Cardiac septum (tissue), 1 donor: ENCODE data around the gene KCND3. TPM values are rescaled to one million over a fixed set of nuclear protein-coding genes. Genes with fewer than 3 reads are reported as not detected.

Source experiments
- DNase-seq: peaks from one replicate; pipeline ENCODE4 v3.0.0-alpha.2; 2020; ENCODE audit warnings: low spot score
- intact Hi-C: fragments of 100-400 bp; cut with DNase I; formaldehyde crosslinking; loops from one replicate; pipeline ENCODE4 v1.14.0; 2022
- total RNA-seq: library from RNA; stranded (reverse); fragmentation: NEBNext Ultra II Directional; extraction: Animal tissue kit (Norgen Biotek cat#: 25700); gene quantifications from one replicate; pipeline ENCODE4 v1.2.1, GENCODE V29; 2021
- donor health status: DM: no; HTN: no; CAD: no.

The KCND3 gene
- total RNA-seq, 1 donor from 2014 or later: 14.2 TPM

- DNase-seq: peak; percentile 47
- intact Hi-C loops: no loop called here
These were observed 55.2 kb downstream of the KCND3 start for GRCh38 chr1:111934106-111934852.

GRCh38 chr1:111930356-111930755 lies 59.1 kb downstream of the KCND3 start:
- DNase-seq: peak; percentile 43
- intact Hi-C loops: no loop called here

- intact Hi-C loops: no loop called here
- DNase-seq: peak; percentile 59
These were observed 60.9 kb downstream of the KCND3 start for GRCh38 chr1:111928531-111928930.

DNA sequence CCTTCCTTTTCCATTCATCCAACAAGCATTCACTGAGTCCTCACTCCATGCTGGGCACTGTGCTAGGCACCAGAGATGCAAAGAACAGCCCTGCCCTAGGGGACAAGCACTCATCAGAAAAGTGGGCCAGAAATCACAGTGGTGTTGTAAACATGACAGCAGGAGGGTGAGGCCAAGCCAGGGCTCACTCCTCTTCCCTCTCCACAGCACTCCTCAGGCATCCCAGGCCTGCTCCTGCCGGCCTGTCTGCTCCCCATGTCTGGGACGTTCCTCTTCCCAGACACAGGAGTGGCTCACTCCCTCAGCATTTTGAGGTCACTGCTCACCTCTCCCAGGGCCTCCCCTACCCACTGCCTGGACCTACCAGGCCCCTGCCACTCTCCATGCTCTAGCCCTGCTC lies 61.8 kb downstream of the KCND3 start:
- intact Hi-C loops: no loop called here

GRCh38 chr1:111924786-111925185 lies 64.7 kb downstream of the KCND3 start:
- DNase-seq: peak; percentile 56
- intact Hi-C loops: no loop called here

More for the DNA sequence above, 61.8 kb downstream of the KCND3 start:
- no peak for DNase-seq

DNA sequence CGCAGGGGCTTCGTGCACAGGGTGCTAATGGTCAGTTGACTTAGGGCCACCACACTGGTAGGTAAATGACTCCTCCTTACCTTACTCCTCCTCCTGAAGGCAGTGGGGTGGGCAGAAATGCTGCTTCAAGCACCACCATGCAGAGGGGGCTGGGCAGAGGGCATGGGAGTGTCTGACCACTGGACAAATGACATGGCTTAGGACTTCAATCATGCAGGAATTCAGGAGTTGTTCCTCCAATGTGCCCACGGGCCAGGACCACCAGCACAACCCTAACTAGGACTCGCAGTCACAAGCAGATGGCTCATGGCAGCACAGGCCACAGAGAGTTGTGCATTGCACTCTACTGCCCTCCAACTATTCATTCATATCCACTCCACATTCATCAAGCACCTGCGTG lies 65.7 kb downstream of the KCND3 start:
- intact Hi-C loops: no loop called here
- DNase-seq: peak; percentile 49

GRCh38 chr1:111921948-111922347 lies 67.5 kb downstream of the KCND3 start:
- DNase-seq: peak; percentile 39
- intact Hi-C loops: loop anchor here (2.0 kb wide), 1 partner anchor 17 kb away; no protein-coding TSS in a partner anchor

DNA sequence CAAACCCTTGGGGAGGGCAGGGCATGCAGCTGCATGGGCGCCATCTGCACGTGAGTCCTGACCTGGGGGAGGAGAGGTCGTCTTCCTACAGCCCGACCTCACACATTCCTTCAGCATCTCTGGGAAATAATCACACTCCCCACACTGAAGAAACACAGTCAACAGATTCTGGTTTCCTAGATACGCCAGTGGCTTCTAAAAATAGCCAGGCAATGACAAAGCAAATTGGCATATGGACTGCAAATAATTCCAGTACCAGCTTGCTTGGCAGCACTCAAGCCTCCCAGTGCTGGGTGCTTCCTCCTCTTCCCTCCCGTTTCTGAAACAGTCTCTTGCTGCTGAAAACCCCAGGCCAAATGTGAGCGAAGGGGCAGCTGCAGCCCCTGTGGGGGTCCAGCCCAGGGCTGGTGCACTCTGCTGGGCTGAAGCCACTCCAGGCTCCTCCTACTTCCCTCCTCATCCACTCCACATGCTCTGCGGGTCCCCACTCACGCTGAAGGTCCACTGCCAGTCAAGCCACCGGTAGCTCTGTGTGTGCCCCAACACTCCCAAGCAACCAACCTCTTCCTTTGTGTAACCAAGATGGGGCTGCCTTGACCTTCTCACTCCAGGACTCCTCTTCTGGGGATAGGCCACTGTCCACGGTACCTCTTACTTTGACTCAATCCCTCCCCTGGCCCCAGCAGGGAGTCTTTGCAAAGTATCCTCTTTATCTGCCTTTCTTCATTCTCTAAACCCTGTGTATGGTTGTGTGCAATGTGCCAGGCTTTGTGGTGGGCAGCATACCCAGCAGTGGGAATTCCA lies 69.0 kb downstream of the KCND3 start:
- peak; percentile 75 for DNase-seq

GRCh38 chr1:111911776-111912515 lies 77.5 kb downstream of the KCND3 start:
- intact Hi-C loops: no loop called here
- peak; percentile 14 for DNase-seq

More for the DNA sequence above, 69.0 kb downstream of the KCND3 start:
- intact Hi-C loops: loop anchor here (1.0 to 2.0 kb wide), 2 partner anchors 16 to 28 kb away; no protein-coding TSS in a partner anchor

DNA sequence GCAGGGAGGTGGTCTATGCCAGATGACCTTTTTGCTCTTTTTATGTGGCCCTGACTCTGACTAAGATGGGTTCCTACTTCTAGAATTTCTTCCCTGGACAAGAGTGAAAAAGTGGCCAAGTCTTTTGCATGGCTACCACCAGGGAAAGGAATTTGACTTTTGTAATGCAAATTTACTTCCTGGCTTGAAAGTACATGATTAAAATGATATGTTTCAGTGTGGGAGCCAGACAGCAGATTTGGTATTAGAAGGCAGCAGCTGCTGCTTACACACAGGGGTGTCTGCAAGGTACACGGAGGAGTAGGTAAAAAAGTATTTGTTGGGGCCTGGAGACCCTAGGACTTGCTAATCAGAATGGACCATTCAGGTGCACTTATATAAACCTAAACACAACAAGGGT lies 78.4 kb downstream of the KCND3 start:
- DNase-seq: no peak
- intact Hi-C loops: no loop called here

DNA sequence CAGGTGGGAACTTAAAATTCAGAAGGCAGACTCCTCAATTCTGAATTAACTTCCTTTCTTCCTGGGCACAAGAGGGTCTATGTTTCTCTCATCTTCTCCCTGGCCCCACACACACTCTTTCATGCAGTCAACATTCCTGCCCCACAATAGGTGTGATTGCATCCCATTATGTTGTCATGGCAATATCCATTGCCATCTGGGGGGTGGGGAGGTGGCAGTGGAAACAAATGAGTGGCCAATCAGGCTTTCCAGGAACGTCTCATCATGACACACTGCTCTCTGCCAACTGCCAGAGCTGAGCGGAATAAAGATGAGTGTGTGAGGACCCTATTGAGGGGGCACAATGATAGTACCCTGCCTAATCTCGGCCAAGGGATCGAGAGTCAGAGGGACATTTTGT lies 80.4 kb downstream of the KCND3 start:
- intact Hi-C loops: loop anchor here (5.0 to 10.0 kb wide), 2 partner anchors 48 to 236 kb away; no protein-coding TSS in a partner anchor
- DNase-seq: peak; percentile 29

- intact Hi-C loops: loop anchor here (5.0 to 10.0 kb wide), 2 partner anchors 49 to 237 kb away; no protein-coding TSS in a partner anchor
- DNase-seq: peak; percentile 36
These were observed 81.4 kb downstream of the KCND3 start for GRCh38 chr1:111908011-111908621.

- peak; percentile 70 for DNase-seq
- intact Hi-C loops: loop anchor here (5.0 to 10.0 kb wide), 2 partner anchors 50 to 237 kb away; no protein-coding TSS in a partner anchor
These were observed 82.1 kb downstream of the KCND3 start for GRCh38 chr1:111907321-111907720.

- intact Hi-C loops: loop anchor here (5.0 to 10.0 kb wide), 2 partner anchors 50 to 238 kb away; no protein-coding TSS in a partner anchor
- DNase-seq: peak; percentile 17
These were observed 82.7 kb downstream of the KCND3 start for GRCh38 chr1:111906816-111907215.

- intact Hi-C loops: loop anchor here (5.0 to 10.0 kb wide), 2 partner anchors 51 to 239 kb away; no protein-coding TSS in a partner anchor
- DNase-seq: peak; percentile 56
These were observed 83.4 kb downstream of the KCND3 start for GRCh38 chr1:111906111-111906510.

- intact Hi-C loops: loop anchor here (2.0 to 10.0 kb wide), 4 partner anchors 16 to 240 kb away; no protein-coding TSS in a partner anchor
- peak; percentile 76 for DNase-seq
These were observed 84.8 kb downstream of the KCND3 start for GRCh38 chr1:111904478-111905218.

- DNase-seq: no peak
- intact Hi-C loops: loop anchor here (2.0 to 10.0 kb wide), 3 partner anchors 17 to 241 kb away; no protein-coding TSS in a partner anchor
These were observed 85.5 kb downstream of the KCND3 start for GRCh38 chr1:111903871-111904449.
